Tibial artery (tissue), 4 donors: Measurements from ENCODE around the gene PFN1.
"Not testable (repeated sequence)": the region's sequence is repeated elsewhere in the genome, so short reads cannot be mapped to it uniquely, and the experiment has no call there.

ENCODE experiments used
- DNase-seq, 2 donors: peaks; one replicate each; pipeline ENCODE4 v3.0.0-alpha.2; 2019
- H3K27ac ChIP-seq, 2 donors: fragments of 200-600 bp; sonication (generic) in 1 of 2; 1 replicate in 1 of 2; 2 replicates in 1 of 2; pipeline ENCODE4 v1.5.1; 2018 to 2019; ENCODE audit warnings: mild to moderate bottlenecking in 1 of 2
- H3K27me3 ChIP-seq, 2 donors: fragments of 200-600 bp; sonication (generic) in 1 of 2; one replicate each; pipeline versions ENCODE4 v1.5.1 to v1.6.0; 2016 to 2019
- H3K36me3 ChIP-seq, 3 donors: fragments of 200-600 bp; sonication (generic) in 2 of 3; one replicate each; pipeline ENCODE4 v1.5.1; 2016 to 2019; ENCODE audit warnings: mild to moderate bottlenecking in 2 of 3
- H3K4me1 ChIP-seq, 4 donors: fragments of 200-600 bp; sonication (generic) in 2 of 4; 1 replicate in 3 of 4; 2 replicates in 1 of 4; pipeline ENCODE4 v1.5.1; 2016 to 2019
- H3K4me3 ChIP-seq, 2 donors: fragments of 200-600 bp; sonication (generic) in 1 of 2; 1 replicate in 1 of 2; 2 replicates in 1 of 2; pipeline ENCODE4 v1.5.1; 2018 to 2019; ENCODE audit warnings: mild to moderate bottlenecking in 2 of 2
- H3K9me3 ChIP-seq, 3 donors: fragments of 200-600 bp; sonication (generic) in 1 of 3; one replicate each; pipeline ENCODE4 v1.5.1; 2016 to 2019
- CTCF ChIP-seq, 2 experiments: fragments of 200-600 bp in 1 of 2; fragments of 450-650 bp in 1 of 2; IDR thresholded peaks; one replicate each; pipeline ENCODE4 v1.5.1; 2017 to 2019; ENCODE audit warnings: antibody characterized with exemption in 2 of 2, mild to moderate bottlenecking in 1 of 2, moderate library complexity in 1 of 2
- intact Hi-C: fragments of 100-400 bp; cut with DNase I; formaldehyde crosslinking; loops from one replicate; pipeline ENCODE4 v1.15.0; 2023; ENCODE audit warnings: low total_unique reads

The PFN1 gene

DNA sequence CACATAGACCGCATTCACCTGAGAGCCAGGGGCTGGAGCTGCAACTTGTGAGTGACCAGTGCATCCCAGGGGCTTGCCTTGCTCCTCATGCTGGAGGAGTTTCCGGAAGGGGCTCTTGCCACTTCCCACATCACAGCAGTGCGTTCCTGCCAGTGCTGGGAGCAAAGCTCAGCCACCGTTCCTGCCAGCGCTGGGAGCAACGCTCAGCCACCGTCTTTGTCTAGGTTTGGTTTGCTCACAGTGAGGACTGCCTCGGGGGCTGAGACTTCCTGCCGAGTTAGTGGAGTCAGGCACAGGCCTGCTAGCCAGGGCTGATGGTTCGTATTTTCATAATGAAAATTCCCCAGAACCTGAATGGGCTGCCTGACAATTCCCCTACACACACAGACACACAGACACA lies 40.0 kb downstream of the PFN1 start:
- Histone ChIP-seq H3K27ac (peak overlapping the region in 1 of 2 donors; percentile 32), H3K9me3 (no peaks in the 10 kb centered on the region), H3K27me3 (peaks cover 0 to 8% of the 10 kb centered on the region in 2 donors), H3K4me3 (no peak overlapping the region), H3K4me1 (peaks cover 0 to 18% (median 3%) of the 10 kb centered on the region in 4 donors), H3K36me3 (no peaks in the 10 kb centered on the region)
- no peak for TF ChIP-seq CTCF (IDR thresholded peaks at IDR 0.05)
- intact Hi-C loops: loop anchor here (2.0 to 5.0 kb wide), 2 partner anchors 78 to 154 kb away; partner anchors contain the start of gene CAMTA2
- no peak for DNase-seq

DNA sequence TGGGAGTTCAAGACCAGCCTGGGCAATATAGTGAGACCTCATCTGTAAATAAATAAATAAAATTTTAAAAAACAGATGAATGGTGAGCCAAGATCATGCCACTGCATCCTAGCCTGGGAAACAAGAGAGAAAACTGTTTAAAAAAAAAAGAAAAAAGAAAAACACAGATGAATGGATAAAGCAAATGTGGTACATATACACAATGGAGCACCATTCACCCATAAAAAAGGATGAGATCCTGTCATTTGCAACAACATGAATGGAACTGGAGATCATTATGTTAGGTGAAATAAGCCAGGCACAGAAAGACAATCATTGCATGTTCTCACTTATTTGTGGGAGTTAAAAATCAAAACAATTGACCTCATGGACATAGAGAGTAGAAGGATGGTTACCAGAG lies 41.7 kb downstream of the PFN1 start:
- intact Hi-C loops: loop anchor here (5.0 kb wide), 1 partner anchor 156 kb away; no protein-coding TSS in a partner anchor
- not testable (repeated sequence) for H3K27me3 ChIP-seq, H3K27ac ChIP-seq, H3K4me3 ChIP-seq, H3K9me3 ChIP-seq, H3K36me3 ChIP-seq, DNase-seq
- peaks cover 0 to 31% (median 4%) of the 10 kb centered on the region in 4 donors for H3K4me1 ChIP-seq

DNA sequence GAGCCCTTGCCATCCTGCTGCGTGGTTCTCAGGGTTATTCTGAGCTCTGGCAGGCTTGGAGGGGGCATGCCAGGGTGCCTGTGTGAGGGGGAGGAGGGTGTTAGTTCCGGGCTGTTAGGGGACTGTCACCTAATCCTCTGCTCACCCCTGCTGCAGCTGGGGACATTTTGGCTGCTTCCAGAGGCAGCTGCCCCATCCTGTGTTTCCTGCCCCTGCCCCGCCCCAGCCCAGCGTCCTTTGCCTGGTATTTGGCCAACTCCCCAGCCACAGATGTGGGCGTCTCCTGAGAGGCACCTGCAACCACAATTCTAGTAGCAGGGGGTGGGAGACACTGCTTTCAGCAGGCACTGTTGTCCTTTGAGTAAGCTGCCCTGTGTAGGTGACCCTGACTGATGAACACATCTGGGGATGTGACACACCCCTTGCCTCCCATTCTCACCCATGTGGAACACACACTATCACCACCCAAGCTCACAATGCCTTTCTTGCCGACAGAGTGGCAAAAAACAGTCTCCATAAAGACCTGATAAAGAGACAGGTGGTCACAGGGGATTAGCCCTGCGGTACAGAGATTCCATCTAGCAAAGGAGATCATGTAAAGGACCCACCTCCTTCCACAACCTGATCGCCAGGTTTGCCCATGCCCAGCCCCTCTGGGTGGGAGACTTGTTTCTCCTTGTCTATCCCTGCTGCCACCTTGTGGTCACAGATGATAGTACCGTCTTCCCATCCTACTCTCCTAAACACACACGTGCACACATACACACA lies 45.1 kb downstream of the PFN1 start, which contains the start of gene CHRNE:
TSS of gene CHRNE (minus strand) at position 48 of the 768 bp plus-strand sequence. CDS start at position 13, 35 bp downstream.
- Histone ChIP-seq H3K27ac (no peak within 1 kb of the TSS), H3K4me3 (no peak within 1 kb of the TSS), H3K27me3 (peaks cover 0 to 41% of the 10 kb centered on the region in 2 donors), H3K36me3 (no peaks in the 10 kb centered on the region), H3K4me1 (peaks cover 0 to 47% (median 20%) of the 10 kb centered on the region in 4 donors), H3K9me3 (no peaks in the 10 kb centered on the region)
- peak; percentile 67 to 70 for TF ChIP-seq CTCF (IDR thresholded peaks at IDR 0.05)
- DNase-seq: peak in 1 of 2 donors; percentile 85
- intact Hi-C loops: no loop called here

GRCh38 chr17:4902540-4902939 lies 45.8 kb downstream of the PFN1 start:
- H3K36me3 ChIP-seq: peaks cover 0 to 2% (median 0%) of the 10 kb centered on the region in 3 donors
- H3K4me3 ChIP-seq: no peak overlapping the region
- intact Hi-C loops: no loop called here
- H3K27ac ChIP-seq: no peak overlapping the region
- DNase-seq: no peak
- peaks cover 0 to 45% (median 20%) of the 10 kb centered on the region in 4 donors for H3K4me1 ChIP-seq
- TF ChIP-seq CTCF (IDR thresholded peaks at IDR 0.05): no peak
- peaks cover 0 to 41% of the 10 kb centered on the region in 2 donors for H3K27me3 ChIP-seq
- no peaks in the 10 kb centered on the region for H3K9me3 ChIP-seq

DNA sequence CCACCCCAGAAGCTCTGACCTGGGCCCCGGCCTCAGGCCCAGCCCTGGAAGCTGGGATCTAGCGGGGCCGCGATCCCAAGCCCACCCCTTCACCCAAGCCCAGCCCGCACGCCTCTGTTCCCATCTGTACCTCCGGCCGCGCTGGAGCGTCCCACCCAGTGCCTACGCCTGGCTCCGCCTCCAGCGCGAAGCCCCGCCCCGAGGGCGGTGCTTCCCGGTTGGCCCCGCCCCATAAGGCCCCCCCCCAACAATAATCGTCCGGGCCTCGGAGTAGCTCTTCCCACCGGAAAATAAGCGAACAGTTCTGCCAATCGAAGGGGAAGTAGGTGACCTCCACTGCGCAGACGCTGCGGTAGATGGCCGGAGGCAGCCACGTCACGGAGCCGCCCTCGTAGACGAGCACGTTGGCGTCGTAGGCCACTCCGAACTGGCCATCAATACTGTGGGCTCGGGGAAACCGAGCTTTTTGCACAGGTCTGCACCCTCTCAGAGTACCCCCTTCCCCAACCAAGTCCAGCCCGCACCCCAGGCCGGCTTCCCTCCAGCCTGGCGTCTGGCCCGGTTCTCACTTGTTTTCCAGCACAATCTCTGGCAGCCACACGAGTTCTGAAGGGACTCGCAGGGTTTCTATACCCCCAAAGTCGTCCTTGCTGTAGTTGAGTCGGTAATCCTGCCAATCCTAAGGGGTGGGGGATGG lies 46.5 kb downstream of the PFN1 start:
- intact Hi-C loops: no loop called here
- Histone ChIP-seq H3K9me3 (no peaks in the 10 kb centered on the region), H3K27ac (no peak overlapping the region), H3K36me3 (peaks cover 2 to 10% (median 5%) of the 10 kb centered on the region in 3 donors), H3K27me3 (peaks cover 0 to 41% of the 10 kb centered on the region in 2 donors), H3K4me3 (no peak overlapping the region), H3K4me1 (peaks cover 0 to 45% (median 20%) of the 10 kb centered on the region in 4 donors)
- no peak for DNase-seq
- no peak for TF ChIP-seq CTCF (IDR thresholded peaks at IDR 0.05)
